ENCODE results near the gene DEGS2. TPM values are rescaled to one million over a fixed set of nuclear protein-coding genes. Genes with fewer than 3 reads are reported as not detected.

Gene DEGS2
- total and polyA plus RNA-seq, 2 of the 13 experiments (the other 11 are each of a cell fraction or from before 2014, with no cell fraction given): 0.09 TPM

DNA sequence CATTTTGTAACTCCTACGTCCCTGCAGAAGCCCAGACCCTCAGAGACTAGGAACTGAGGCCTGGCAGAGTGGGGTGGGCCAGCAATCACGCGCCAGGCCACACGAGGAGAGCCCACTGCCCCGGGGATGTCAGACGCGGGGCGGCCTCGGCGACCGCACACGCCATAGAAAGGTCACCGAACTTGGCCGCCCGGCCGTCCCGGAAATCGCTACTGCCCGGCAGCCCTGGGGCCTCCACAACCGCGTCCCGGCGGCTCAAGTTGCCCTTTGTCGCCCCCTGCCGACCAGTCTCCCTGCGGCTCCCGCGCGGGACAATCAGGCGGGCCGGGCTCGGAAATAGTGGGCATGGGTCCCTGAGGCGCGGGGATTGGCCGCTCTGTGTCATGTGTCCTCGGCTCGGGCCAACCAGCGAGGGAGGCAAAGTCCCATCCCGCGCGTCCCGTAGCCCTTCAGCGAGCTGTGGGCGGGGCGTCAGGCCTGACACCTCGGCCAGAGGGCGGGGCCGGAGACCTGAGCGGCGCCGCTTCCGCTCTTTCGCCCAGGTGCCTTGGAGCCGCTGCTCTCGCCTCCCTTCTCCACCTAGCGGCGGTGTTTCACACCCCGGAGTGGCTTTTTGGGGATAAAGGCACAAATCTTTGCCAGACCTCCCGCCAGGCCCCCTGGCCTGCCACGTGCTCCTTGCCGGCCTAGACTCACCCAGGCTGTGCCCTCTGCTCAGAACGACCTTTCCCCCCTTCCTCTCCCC, 33.4 kb upstream of the DEGS2 start:
- intact Hi-C loops (cut with micrococcal nuclease; ENCODE audit: unreplicated experiment): loop anchor here (1.0 kb wide), 3 partner anchors 47 to 211 kb away; no protein-coding TSS in a partner anchor
- Histone ChIP-seq H3K27me3 (ENCODE audit: control insufficient read depth in 1 of 2, insufficient read depth in 2 of 2, low read length in 2 of 2) (no peaks in the 10 kb centered on the region), H3K27ac (ENCODE audit: extremely low read length, insufficient read depth, low read length) (peak overlapping the region; percentile 76), H3K79me2 (ENCODE audit: insufficient read depth, low read length) (no peaks in the 10 kb centered on the region), H3K9ac (ENCODE audit: insufficient read depth, low read depth, low read length) (peak overlapping the region; percentile 91), H3K4me3 (replicated peaks in 1 of 3; ENCODE audit: insufficient read depth in 1 of 3, low read depth in 2 of 3, low read length in 3 of 3) (peak overlapping the region; percentile 64 to 80 (median 64)), H4K20me1 (ENCODE audit: insufficient read depth, low read length) (no peaks in the 10 kb centered on the region), H2AFZ (ENCODE audit: low read length) (peak overlapping the region; percentile 9), H3K4me2 (ENCODE audit: low read depth, low read length) (peak overlapping the region; percentile 99), H3K9me3 (ENCODE audit: low read length) (0 out of 2 replicates have a peak, but pooled peaks cover 4% of the 10 kb centered on the region), H3K36me3 (replicated peaks in 1 of 2; ENCODE audit: control insufficient read depth in 1 of 2, insufficient read depth in 2 of 2, low read length in 2 of 2) (no peaks in the 10 kb centered on the region), H3K4me1 (ENCODE audit: insufficient read depth, low read length) (peaks cover 45% of the 10 kb centered on the region)
- peak; percentile 98 for ATAC-seq
- peak; percentile 81 for FAIRE-seq
- BruUV-seq (replicated peaks): no TSS peak
- DNase-seq (ENCODE audit: low spot score): peak; percentile 96
- POLR2A ChIA-PET: interaction anchor here (0.6 to 3.8 kb wide), 22 partner anchors 9 to 222 kb away, joined by 3 to 40 read pairs (median 5); no protein-coding TSS in a partner anchor
- CTCF ChIA-PET (ENCODE audit: low intra/inter-chr PET ratio, low total read pairs): interaction anchor here (0.8 to 2.5 kb wide), 6 partner anchors 37 to 210 kb away, joined by 3 to 12 read pairs (median 8); no protein-coding TSS in a partner anchor
- in situ Hi-C loops (cut with HindIII; ENCODE audit: extremely low pct_ligation_motif_present, low pct_unique_long_range_greater_than_20kb): loop anchor here (5.0 kb wide), 1 partner anchor 51 kb away; no protein-coding TSS in a partner anchor
- 1% methylated on average over 16 of the region's 62 CpGs for WGBS (ENCODE audit: low lambda C conversion rate)
- TF ChIP-seq ATF1 (CRISPR knock-in tag; IDR thresholded peaks at IDR 0.05) (no peak), SMARCE1 (IDR thresholded peaks at IDR 0.05; ENCODE audit: borderline replicate concordance) (no peak), BORCS8-MEF2B (CRISPR knock-in tag; IDR thresholded peaks at IDR 0.05) (peak; percentile 82; the same call in 1 of the 2 replicates)
- TF ChIP-seq, protein P1, sequence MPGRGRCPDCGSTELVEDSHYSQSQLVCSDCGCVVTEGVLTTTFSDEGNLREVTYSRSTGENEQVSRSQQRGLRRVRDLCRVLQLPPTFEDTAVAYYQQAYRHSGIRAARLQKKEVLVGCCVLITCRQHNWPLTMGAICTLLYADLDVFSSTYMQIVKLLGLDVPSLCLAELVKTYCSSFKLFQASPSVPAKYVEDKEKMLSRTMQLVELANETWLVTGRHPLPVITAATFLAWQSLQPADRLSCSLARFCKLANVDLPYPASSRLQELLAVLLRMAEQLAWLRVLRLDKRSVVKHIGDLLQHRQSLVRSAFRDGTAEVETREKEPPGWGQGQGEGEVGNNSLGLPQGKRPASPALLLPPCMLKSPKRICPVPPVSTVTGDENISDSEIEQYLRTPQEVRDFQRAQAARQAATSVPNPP (CRISPR knock-in tag; IDR thresholded peaks at IDR 0.05): peak; percentile 83; the same call in 1 of the 2 replicates
- TF ChIP-seq, protein P2, sequence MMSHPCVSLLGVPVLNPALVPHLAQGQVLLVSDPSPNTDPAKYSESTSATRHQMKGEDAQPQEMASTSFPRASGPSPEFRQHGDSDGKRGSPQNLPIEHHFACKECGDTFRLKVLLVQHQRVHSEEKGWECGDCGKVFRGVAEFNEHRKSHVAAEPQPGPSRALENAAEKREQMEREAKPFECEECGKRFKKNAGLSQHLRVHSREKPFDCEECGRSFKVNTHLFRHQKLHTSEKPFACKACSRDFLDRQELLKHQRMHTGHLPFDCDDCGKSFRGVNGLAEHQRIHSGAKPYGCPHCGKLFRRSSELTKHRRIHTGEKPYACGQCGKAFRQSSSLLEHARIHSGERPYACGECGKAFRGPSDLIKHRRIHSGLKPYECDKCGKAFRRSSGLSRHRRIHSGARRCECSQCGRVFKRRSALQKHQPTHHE (CRISPR knock-in tag; IDR thresholded peaks at IDR 0.05; ENCODE audit: borderline replicate concordance): peak; percentile 81; the same call in 1 of the 2 replicates
- TF ChIP-seq, protein P3, sequence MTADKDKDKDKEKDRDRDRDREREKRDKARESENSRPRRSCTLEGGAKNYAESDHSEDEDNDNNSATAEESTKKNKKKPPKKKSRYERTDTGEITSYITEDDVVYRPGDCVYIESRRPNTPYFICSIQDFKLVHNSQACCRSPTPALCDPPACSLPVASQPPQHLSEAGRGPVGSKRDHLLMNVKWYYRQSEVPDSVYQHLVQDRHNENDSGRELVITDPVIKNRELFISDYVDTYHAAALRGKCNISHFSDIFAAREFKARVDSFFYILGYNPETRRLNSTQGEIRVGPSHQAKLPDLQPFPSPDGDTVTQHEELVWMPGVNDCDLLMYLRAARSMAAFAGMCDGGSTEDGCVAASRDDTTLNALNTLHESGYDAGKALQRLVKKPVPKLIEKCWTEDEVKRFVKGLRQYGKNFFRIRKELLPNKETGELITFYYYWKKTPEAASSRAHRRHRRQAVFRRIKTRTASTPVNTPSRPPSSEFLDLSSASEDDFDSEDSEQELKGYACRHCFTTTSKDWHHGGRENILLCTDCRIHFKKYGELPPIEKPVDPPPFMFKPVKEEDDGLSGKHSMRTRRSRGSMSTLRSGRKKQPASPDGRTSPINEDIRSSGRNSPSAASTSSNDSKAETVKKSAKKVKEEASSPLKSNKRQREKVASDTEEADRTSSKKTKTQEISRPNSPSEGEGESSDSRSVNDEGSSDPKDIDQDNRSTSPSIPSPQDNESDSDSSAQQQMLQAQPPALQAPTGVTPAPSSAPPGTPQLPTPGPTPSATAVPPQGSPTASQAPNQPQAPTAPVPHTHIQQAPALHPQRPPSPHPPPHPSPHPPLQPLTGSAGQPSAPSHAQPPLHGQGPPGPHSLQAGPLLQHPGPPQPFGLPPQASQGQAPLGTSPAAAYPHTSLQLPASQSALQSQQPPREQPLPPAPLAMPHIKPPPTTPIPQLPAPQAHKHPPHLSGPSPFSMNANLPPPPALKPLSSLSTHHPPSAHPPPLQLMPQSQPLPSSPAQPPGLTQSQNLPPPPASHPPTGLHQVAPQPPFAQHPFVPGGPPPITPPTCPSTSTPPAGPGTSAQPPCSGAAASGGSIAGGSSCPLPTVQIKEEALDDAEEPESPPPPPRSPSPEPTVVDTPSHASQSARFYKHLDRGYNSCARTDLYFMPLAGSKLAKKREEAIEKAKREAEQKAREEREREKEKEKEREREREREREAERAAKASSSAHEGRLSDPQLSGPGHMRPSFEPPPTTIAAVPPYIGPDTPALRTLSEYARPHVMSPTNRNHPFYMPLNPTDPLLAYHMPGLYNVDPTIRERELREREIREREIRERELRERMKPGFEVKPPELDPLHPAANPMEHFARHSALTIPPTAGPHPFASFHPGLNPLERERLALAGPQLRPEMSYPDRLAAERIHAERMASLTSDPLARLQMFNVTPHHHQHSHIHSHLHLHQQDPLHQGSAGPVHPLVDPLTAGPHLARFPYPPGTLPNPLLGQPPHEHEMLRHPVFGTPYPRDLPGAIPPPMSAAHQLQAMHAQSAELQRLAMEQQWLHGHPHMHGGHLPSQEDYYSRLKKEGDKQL (CRISPR knock-in tag; IDR thresholded peaks at IDR 0.05; ENCODE audit: low read depth): peak; percentile 30; the same call in 1 of the 2 replicates
- TF ChIP-seq, protein P4, sequence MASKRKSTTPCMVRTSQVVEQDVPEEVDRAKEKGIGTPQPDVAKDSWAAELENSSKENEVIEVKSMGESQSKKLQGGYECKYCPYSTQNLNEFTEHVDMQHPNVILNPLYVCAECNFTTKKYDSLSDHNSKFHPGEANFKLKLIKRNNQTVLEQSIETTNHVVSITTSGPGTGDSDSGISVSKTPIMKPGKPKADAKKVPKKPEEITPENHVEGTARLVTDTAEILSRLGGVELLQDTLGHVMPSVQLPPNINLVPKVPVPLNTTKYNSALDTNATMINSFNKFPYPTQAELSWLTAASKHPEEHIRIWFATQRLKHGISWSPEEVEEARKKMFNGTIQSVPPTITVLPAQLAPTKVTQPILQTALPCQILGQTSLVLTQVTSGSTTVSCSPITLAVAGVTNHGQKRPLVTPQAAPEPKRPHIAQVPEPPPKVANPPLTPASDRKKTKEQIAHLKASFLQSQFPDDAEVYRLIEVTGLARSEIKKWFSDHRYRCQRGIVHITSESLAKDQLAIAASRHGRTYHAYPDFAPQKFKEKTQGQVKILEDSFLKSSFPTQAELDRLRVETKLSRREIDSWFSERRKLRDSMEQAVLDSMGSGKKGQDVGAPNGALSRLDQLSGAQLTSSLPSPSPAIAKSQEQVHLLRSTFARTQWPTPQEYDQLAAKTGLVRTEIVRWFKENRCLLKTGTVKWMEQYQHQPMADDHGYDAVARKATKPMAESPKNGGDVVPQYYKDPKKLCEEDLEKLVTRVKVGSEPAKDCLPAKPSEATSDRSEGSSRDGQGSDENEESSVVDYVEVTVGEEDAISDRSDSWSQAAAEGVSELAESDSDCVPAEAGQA (IDR thresholded peaks at IDR 0.05; ENCODE audit: low read depth): no peak; the same call in 1 of the 2 replicates
- TF ChIP-seq, protein P4 (CRISPR knock-in tag; IDR thresholded peaks at IDR 0.05; ENCODE audit: borderline replicate concordance): peak; percentile 94; the same call in 1 of the 2 replicates

All from HepG2 (cell line).